Transverse colon (tissue), 4 donors: ENCODE data around the gene CPEB1. TPM values are rescaled to one million over a fixed set of nuclear protein-coding genes. Genes with fewer than 3 reads are reported as not detected.

Source experiments
- DNase-seq: peaks from one replicate; pipeline ENCODE4 v3.0.0-alpha.2; 2019
- H3K27ac ChIP-seq, 4 donors: fragments of 200-600 bp; sonication (generic); 2 replicates each; pipeline ENCODE4 v1.5.1; 2016 to 2018; ENCODE audit warnings: inconsistent platforms in 4 of 4
- H3K27me3 ChIP-seq: fragments of 200-600 bp; sonication (generic); 2 replicates; pipeline ENCODE4 v1.5.1; 2017; ENCODE audit warnings: inconsistent platforms
- H3K36me3 ChIP-seq, 4 donors: fragments of 200-600 bp; sonication (generic); 2 replicates each; pipeline ENCODE4 v1.5.1; 2017 to 2019; ENCODE audit warnings: inconsistent platforms in 4 of 4
- H3K4me1 ChIP-seq, 4 donors: fragments of 200-600 bp; sonication (generic); 2 replicates each; pipeline ENCODE4 v1.5.1; 2017 to 2020; ENCODE audit warnings: inconsistent platforms in 4 of 4
- H3K4me3 ChIP-seq, 4 donors: fragments of 200-600 bp; sonication (generic); 1 replicate in 1 of 4; 2 replicates in 3 of 4; pipeline versions ENCODE4 v1.5.1 to v1.6.1; 2017 to 2019; ENCODE audit warnings: inconsistent platforms in 4 of 4
- H3K9me3 ChIP-seq, 2 donors: fragments of 200-600 bp; sonication (generic); 2 replicates each; pipeline ENCODE4 v1.5.1; 2017 to 2019; ENCODE audit warnings: inconsistent platforms in 2 of 2
- EP300 ChIP-seq: sonication (generic); formaldehyde crosslinking; IDR thresholded peaks from one replicate; pipeline ENCODE4 v1.6.1; 2017; ENCODE audit warnings: antibody characterized with exemption, low read depth
- POLR2A ChIP-seq: fragments of 450-650 bp; IDR thresholded peaks from one replicate; pipeline ENCODE4 v1.6.1; 2016; ENCODE audit warnings: antibody characterized with exemption, mild to moderate bottlenecking, moderate library complexity
- POLR2AphosphoS5 ChIP-seq, 3 donors: sonication (generic); formaldehyde crosslinking; IDR thresholded peaks; one replicate each; pipeline ENCODE4 v1.6.1; 2016; ENCODE audit warnings: antibody characterized with exemption in 3 of 3
- WGBS, 2 donors: methylation state at CpG; one replicate each; pipeline ENCODE4 v1.1.5; 2018; ENCODE audit warnings: low coverage in 1 of 2; 5-methylcytosine and 5-hydroxymethylcytosine counted together
- in situ Hi-C, 4 donors: fragments of 200-750 bp; cut with MboI; loops; one replicate each; pipeline versions ENCODE4 v1.15.0 to v1.15.1; 2017; ENCODE audit warnings: low sequenced_read_pairs in 3 of 4, low pct_ligation_motif_present in 1 of 4, low pct_unique_long_range_greater_than_20kb in 1 of 4
- intact Hi-C: fragments of 100-400 bp; cut with DNase I; formaldehyde crosslinking; loops from one replicate; pipeline ENCODE4 v1.15.1; 2023; ENCODE audit warnings: low total_unique reads
- total RNA-seq, 4 donors: library from RNA; depleted of rRNA; stranded (reverse); fragments of >200 nt; gene quantifications; one replicate each; pipeline ENCODE4 v1.1.0, GENCODE V29; 2016
- TF ChIP-seq, protein P1 (sequence below), 5 experiments: fragments of 200-600 bp in 3 of 5; fragments of 450-650 bp in 2 of 5; sonication (generic) in 3 of 5; IDR thresholded peaks; 1 replicate in 2 of 5; 2 replicates in 3 of 5; pipeline ENCODE4 v1.5.1; 2016 to 2017; ENCODE audit warnings: antibody characterized with exemption in 5 of 5, inconsistent platforms in 3 of 5, mild to moderate bottlenecking in 2 of 5, moderate library complexity in 1 of 5

Gene CPEB1
- total RNA-seq, 4 donors from 2014 or later, result 3.7 to 5.6 (median 3.8) TPM; not detected in 1

- WGBS, 2 donors, result 41 to 46% methylated on average over 3 of the region's 3 CpGs
- Histone ChIP-seq H3K4me1 (no peaks in the 10 kb centered on the region), H3K27ac (no peak overlapping the region), H3K9me3 (no peaks in the 10 kb centered on the region), H3K27me3 (peaks cover 6% of the 10 kb centered on the region), H3K4me3 (no peak overlapping the region), H3K36me3 (no peaks in the 10 kb centered on the region)
- no peak for DNase-seq
- in situ Hi-C loops (loop anchor here in 1 of 4 donors (25.0 kb wide), 1 partner anchor 198 kb away; no protein-coding TSS in a partner anchor), intact Hi-C loops (no loop called here)
- TF ChIP-seq, protein P1, sequence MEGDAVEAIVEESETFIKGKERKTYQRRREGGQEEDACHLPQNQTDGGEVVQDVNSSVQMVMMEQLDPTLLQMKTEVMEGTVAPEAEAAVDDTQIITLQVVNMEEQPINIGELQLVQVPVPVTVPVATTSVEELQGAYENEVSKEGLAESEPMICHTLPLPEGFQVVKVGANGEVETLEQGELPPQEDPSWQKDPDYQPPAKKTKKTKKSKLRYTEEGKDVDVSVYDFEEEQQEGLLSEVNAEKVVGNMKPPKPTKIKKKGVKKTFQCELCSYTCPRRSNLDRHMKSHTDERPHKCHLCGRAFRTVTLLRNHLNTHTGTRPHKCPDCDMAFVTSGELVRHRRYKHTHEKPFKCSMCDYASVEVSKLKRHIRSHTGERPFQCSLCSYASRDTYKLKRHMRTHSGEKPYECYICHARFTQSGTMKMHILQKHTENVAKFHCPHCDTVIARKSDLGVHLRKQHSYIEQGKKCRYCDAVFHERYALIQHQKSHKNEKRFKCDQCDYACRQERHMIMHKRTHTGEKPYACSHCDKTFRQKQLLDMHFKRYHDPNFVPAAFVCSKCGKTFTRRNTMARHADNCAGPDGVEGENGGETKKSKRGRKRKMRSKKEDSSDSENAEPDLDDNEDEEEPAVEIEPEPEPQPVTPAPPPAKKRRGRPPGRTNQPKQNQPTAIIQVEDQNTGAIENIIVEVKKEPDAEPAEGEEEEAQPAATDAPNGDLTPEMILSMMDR (IDR thresholded peaks at IDR 0.05), result no peak
- TF ChIP-seq EP300, result no peak
- no peak for TF ChIP-seq POLR2A
- TF ChIP-seq POLR2AphosphoS5 (IDR thresholded peaks at IDR 0.05), result no peak
Measured at GRCh38 chr15:82585072-82585471, 62.1 kb downstream of the CPEB1 start.

- H3K27ac ChIP-seq, result no peak overlapping the region
- DNase-seq, result no peak
- no peaks in the 10 kb centered on the region for H3K36me3 ChIP-seq
- TF ChIP-seq POLR2A (no peak), EP300 (no peak), POLR2AphosphoS5 (IDR thresholded peaks at IDR 0.05) (no peak)
- TF ChIP-seq, protein P1 (IDR thresholded peaks at IDR 0.05), result no peak
- intact Hi-C loops, result no loop called here
- no peaks in the 10 kb centered on the region for H3K9me3 ChIP-seq
- H3K4me3 ChIP-seq, result no peak overlapping the region
- WGBS, 2 donors, result 67 to 77% methylated on average over 1 to 2 of the region's 2 CpGs
- peaks cover 4% of the 10 kb centered on the region for H3K27me3 ChIP-seq
- no peaks in the 10 kb centered on the region for H3K4me1 ChIP-seq
- in situ Hi-C loops, result loop anchor here in 1 of 4 donors (25.0 kb wide), 1 partner anchor 193 kb away; no protein-coding TSS in a partner anchor
Measured at GRCh38 chr15:82580713-82581112, 66.5 kb downstream of the CPEB1 start.

DNA sequence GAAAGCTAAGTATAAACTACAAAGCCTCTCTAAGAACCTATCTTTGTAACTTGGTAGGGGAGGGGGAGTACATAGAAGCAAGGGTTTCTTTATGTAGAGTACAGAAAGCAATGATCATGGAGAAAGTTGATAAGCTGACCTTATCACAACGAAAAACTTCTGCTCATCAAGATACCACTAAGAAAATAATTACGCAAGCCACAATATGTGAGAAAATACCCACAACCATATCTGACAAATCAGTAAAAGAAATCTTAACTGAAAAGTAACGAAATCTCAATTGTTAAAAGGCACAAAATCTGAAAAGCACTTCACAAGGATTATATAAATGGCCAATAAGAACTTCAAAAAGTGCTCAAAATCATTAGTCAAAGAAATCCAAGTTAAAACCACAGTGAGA is 71.8 kb downstream of the CPEB1 start:
- intact Hi-C loops, result no loop called here
- 50 to 63% methylated on average over 3 of the region's 3 CpGs for whole genome bisulfite sequencing, 2 donors

DNA sequence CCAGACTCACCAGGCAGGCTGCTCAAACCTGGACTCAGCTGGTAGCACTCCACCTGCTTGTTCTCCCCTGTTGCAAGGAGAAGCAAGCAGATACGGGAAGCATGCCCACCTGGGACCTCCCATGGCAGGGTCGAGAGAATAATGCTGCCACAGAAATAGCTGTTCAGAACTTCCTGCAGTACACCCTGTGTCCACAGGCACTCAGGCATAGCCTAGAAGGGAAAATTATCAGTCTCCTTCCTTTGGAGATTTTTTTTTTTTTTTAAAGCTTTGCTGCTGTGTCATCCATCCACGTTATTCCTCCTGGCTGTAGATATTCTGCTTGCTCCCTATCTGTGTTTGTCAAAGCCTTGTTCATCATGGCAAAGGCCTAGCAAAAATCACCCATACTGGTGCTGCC is 74.2 kb downstream of the CPEB1 start:
- TF ChIP-seq POLR2AphosphoS5 (IDR thresholded peaks at IDR 0.05), result no peak
- no peak for TF ChIP-seq POLR2A
- no peak for TF ChIP-seq EP300
- TF ChIP-seq, protein P1 (IDR thresholded peaks at IDR 0.05), result no peak
- intact Hi-C loops (no loop called here), in situ Hi-C loops (no loop called here)
- no peak for DNase-seq
- Histone ChIP-seq H3K4me3 (no peak overlapping the region), H3K4me1 (peaks cover 0 to 8% (median 4%) of the 10 kb centered on the region in 4 donors), H3K9me3 (no peaks in the 10 kb centered on the region), H3K36me3 (no peaks in the 10 kb centered on the region), H3K27me3 (no peaks in the 10 kb centered on the region), H3K27ac (no peak overlapping the region)
- WGBS, 2 donors, result 52 to 58% methylated on average over 2 to 3 of the region's 3 CpGs

More for the DNA sequence above, 71.8 kb downstream of the CPEB1 start:
- Histone ChIP-seq H3K4me3 (no peak overlapping the region), H3K27ac (no peak overlapping the region), H3K9me3 (no peaks in the 10 kb centered on the region), H3K36me3 (no peaks in the 10 kb centered on the region), H3K4me1 (peaks cover 0 to 8% (median 4%) of the 10 kb centered on the region in 4 donors), H3K27me3 (no peaks in the 10 kb centered on the region)
- DNase-seq, result no peak
- in situ Hi-C loops, result loop anchor here in 1 of 4 donors (25.0 kb wide), 1 partner anchor 188 kb away; no protein-coding TSS in a partner anchor
- TF ChIP-seq, protein P1 (IDR thresholded peaks at IDR 0.05), result no peak
- TF ChIP-seq POLR2A (no peak), EP300 (no peak), POLR2AphosphoS5 (IDR thresholded peaks at IDR 0.05) (no peak)
